VCaP (cell line): ENCODE data around the gene PPFIA1.

ENCODE experiments used
- H3K27ac ChIP-seq: fragments of 450-650 bp; 2 replicates; pipeline ENCODE4 v1.5.1; 2017
- CTCF ChIP-seq: fragments of 450-650 bp; conservative IDR thresholded peaks from 2 replicates; pipeline ENCODE4 v1.5.1; 2017; ENCODE audit warnings: mild to moderate bottlenecking, moderate library complexity

PPFIA1 gene

DNA sequence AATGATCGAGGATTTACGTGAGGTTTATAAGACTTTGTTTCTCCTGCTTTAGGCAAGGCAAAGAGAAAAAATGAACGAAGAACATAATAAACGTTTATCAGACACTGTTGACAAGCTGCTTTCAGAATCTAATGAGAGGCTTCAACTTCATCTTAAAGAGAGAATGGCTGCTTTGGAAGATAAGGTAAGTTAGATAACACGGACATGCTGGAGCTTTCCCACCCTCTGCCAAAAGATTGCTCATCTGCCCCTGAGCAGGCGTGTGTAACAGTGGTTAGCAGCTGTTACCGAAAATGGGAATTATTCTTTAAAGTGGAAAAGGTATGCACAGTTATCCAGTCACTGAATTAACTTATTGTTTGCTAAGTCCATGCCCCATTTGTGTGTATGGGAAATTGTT lies 65.0 kb downstream of the PPFIA1 start:
- TF ChIP-seq CTCF = no peak
- H3K27ac ChIP-seq = no peak overlapping the region

DNA sequence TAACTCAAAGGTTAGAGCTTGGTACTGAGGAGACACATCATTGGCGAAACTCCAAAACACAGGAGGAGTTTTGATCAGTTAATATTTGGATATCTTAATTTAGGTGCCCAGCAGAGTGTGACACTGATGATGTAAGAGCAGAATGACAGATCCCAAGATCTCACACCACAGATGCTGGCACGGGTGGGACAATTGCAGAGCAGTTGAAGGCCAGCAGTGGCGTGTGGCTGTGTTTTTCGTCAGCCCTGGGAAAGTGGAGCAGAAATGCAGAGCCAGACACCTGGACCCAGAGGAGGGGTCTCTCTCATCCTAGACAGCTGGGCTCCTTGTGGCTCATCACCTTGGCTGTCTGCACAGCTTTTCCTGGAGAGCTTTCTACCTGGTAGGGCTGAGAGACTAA lies 68.1 kb downstream of the PPFIA1 start:
- H3K27ac ChIP-seq = no peak overlapping the region
- no peak for TF ChIP-seq CTCF

DNA sequence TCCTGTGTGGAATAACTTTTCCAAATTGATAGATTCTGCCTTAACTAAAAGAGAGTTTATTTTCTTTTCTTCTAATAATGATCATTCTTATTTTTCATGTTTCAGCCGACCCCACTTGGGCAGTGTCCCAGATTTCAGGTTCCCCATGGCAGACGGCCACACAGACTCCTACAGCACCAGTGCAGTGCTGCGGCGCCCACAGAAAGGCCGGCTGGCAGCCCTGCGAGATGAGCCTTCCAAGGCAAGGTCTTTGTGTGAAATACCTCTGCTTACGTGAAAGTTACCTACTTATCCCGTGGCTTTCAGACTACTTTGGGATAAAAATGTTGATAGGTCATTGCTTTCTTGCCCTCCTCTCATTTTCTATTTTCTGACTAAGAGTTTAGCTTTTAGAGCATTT lies 68.6 kb downstream of the PPFIA1 start:
- TF ChIP-seq CTCF = no peak
- H3K27ac ChIP-seq = no peak overlapping the region

DNA sequence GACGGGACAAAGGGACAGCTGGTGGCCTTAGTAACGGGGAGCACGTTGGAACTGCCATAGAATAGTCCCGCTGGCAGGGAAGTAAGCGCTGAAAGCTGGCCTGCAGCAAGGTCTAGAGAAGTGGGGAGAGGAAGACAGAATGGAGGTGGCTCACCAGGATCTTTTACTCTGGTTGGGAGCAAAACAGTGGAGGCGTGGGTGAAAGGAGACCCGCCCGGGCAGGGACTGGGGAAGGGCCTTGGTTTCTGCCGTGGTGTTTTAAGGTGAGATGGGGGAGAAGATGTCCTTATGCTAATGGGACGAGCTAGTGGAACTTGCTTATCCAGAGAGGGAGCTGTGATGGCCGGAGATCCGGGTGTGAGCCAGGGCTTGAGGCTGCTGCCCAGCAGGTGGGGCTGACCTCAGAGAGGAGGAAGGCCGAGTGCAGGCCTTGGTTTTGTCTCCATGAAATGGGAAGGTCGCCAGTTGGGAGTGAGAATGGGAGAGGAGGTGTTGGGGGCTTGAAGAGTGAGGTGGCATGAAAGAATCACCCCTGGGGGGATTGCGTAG lies 71.5 kb downstream of the PPFIA1 start:
- H3K27ac ChIP-seq = no peak overlapping the region
- no peak for TF ChIP-seq CTCF

DNA sequence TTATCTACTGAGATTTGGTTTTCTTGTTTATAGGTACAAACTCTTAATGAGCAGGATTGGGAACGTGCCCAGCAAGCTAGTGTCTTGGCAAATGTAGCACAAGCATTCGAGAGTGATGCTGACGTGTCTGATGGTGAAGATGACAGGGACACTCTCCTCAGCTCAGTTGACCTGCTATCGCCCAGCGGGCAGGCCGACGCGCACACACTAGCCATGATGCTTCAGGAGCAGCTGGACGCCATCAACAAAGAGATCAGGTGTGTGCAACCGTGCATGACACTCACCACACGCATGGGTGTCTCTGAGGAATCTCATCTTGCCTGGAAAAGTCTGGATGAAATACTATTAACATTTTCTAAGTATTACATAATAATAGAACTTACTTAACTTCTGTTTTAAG lies 73.1 kb downstream of the PPFIA1 start:
- no peak overlapping the region for H3K27ac ChIP-seq
- no peak for TF ChIP-seq CTCF

DNA sequence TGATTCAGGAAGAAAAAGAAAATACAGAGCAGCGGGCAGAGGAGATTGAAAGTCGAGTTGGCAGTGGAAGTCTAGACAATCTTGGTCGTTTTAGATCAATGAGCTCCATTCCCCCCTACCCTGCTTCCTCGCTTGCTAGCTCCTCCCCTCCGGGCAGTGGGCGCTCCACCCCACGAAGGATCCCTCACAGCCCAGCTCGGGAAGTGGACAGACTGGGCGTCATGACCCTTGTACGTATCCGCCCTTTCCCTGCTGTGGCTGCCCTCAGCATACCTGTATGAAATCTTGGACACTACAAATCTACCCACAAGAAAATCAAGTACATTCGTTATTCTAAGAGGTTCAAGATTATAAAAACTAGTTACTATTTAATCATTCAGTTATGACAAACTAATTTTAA lies 77.7 kb downstream of the PPFIA1 start:
- H3K27ac ChIP-seq = no peak overlapping the region
- no peak for TF ChIP-seq CTCF

- H3K27ac ChIP-seq = no peak overlapping the region
- no peak for TF ChIP-seq CTCF
Measured at GRCh38 chr11:70348608-70349007, 78.1 kb downstream of the PPFIA1 start.

DNA sequence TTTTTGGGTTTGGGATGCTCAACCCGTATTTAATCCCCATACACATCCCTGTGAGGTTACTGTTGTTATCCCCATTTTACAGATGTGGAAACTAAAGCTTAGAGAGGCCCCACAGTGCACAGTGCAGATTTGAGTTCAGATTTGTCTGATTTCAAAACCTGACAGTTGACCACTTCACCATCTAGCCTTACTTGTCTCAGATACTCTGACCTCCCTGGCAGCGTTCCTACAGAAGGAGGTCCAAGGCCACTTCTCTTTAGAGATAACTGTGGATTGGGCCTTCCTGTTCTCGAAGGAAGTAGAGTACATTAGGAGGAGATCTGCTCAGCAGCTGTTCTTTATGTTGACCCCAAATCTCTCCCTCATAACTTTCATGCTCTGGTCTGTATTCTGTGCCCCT lies 81.2 kb downstream of the PPFIA1 start:
- H3K27ac ChIP-seq = no peak overlapping the region
- TF ChIP-seq CTCF = no peak
